CD4-positive, alpha-beta T cell treated with Interleukin-10 for 1 hour (primary cell): ENCODE data around the gene MRPS7.

Experiments used
- DNase-seq: peaks from one replicate; pipeline ENCODE4 v3.0.0-alpha.2; 2020

Gene MRPS7

DNA sequence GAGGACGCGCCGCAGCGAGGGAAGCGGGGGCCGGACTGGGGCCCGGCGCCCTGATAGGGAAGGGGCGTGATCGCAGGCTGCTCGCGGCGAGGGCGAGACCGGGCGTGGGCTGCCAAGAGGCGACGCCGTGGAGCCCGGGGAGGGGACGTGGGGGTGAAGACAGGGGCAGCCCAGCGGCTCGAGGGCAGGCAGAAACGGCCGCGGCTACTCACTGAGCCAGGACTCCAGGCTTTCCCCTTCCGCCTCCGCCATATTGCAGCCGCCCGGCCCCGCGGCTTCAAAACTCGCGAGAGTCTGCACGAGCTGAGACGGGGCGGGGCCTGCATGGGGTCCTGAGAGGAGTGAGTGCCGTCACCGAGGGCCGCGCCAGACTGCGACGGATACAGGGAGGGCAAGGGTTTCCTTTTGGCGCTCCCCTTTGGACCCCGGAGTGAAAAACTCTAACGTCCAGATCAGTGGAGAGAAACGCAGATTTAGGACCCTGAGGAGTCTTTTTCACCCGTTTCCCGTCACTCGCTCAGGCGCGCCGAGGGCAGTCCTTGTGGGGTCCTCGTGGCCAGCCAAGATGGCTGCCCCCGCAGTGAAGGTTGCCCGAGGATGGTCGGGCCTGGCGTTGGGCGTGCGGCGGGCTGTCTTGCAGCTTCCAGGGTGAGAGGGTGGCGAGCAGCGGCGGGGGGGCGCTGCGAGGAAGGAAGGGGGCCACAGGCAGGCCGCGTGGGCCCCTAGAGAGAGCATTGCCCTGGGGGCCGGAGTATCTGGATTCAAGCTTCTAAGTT lies at the start of gene MRPS7, which contains the start of gene GGA3:
TSS of gene MRPS7 (plus strand) at position 544 of the 776 bp plus-strand sequence. CDS start at position 566, 22 bp downstream.
TSS of gene GGA3 (minus strand) at position 271 of the 776 bp plus-strand sequence. CDS start at position 252, 19 bp downstream.
- DNase-seq = peak; percentile 96

DNA sequence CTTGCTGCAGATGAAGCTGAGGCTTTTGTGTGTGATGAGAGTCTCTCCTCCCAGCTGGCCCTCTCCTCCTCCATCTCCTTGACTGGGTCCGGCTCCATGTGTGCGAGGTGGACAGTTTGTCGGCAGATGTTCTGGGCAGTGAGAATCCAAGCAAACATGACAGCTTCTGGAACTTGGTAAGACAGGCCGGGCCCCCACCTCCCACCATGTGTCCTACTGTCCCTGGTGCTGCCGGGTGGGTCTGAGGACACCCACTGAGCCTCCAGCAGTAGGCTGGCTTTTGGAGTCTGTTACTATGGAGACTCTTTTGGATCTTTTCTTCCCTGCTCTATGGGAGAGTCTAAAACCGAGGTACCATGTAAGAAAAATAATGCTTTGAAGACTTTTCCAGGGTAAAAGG lies 43.5 kb upstream of the MRPS7 start:
- DNase-seq = no peak

DNA sequence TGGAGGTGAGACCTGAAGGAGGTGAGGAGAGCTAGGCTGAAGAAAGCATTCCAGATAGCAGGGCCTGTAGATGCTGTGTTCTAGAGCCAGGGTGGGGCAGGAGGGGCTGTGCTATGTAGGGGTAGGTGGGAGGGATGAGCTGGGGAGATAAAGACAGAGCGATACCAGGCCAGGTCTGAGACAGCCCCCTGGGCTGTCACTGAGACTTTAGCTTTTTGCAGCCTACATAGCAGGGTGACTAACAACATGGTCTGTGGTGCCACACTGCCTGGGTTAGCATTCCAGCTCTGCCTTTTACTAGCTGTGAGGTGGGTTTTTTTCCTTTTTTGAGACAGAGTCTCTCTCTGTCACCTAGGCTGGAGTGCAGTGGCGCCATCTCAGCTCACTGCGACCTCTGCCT lies 41.9 kb upstream of the MRPS7 start:
- DNase-seq = no peak

DNA sequence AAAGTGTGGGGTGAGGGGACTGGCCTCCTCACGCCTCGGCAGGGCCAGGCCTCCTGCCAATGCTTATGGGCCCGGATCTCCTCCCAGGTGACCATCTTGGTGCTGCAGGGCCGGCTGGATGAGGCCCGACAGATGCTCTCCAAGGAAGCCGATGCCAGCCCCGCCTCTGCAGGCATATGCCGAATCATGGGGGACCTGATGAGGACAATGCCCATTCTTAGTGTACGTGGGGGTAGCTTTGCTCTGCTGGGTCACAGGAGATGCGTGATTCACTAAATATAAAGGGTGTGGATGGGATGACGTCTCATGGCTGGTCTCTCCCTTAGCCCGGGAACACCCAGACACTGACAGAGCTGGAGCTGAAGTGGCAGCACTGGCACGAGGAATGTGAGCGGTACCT lies 36.7 kb upstream of the MRPS7 start:
- no peak for DNase-seq

DNA sequence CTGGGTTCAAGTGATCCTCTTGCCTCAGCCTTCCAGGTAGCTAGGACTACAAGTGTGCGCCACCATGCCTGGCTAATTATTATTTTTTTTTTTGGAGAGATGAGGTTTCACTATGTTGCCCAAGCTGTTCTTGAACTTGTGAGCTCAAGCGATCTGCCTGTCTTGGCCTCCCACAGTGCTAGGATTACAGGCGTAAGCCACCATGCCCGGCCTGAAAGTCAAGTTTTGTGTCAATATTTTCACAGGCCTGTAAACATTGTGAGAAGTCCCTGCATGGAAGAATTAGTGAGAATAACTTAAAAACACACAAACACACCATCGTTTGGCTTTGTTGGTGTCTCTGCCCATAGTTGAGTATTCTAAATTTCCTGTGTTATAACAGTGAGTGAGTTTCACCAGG lies 34.0 kb upstream of the MRPS7 start:
- DNase-seq = no peak

DNA sequence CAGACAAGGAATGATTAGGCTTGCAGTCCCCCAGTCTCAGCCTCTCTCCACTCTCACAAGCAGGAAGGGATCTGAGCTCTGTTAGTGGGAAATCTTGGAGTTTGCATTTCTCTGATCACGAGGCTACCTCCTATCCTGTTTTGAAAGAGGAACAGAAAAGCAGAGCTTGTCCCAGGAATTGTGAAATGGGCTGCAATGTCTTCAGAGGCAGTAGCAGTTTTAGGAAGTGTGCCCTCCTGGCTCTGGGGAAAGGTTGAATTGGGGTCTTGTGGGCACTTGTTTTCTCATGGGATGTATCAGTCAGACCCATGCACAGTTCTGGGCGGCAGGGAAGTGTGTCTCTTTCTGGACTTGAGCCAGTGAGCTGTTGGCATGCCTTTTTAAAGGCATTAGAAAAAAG lies 33.4 kb upstream of the MRPS7 start:
- no peak for DNase-seq

DNA sequence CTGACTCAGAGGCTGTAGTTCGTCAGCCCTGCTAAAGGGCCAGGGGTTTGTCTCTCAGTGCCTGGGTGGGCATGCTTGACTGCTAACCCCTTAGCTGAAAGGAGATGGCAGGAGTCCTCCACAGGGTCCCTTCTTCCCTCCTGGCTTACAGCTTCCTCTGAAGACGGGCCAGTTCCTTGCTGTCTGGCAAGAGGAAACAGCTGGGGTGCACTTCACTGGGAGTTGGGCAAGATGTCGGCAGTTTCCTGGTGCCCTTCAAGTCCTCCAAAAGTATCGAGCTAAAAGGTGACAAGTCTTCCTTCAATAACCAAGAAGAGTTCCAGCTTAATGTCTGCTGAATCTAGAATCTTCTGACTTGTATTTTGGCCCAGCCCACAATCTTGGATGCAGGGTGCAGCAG lies 32.8 kb upstream of the MRPS7 start:
- DNase-seq = no peak

DNA sequence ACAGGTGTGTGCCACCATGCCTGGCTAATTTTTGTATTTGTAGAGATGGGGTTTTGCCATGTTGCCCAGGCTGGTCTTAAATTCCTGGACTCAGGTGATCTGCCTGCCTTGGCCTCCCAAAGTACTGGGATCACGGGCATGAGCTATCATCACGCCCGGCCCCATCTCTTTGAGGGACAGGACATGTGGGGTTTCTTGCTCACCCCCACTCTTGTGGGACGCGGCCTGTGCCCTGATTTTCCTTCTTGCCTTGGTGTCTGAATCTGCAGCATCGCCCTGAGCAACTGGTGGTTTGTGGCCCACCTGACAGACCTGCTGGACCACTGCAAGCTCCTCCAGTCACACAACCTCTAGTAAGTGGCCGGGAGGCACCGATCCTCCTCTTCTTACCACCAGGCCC lies 30.6 kb upstream of the MRPS7 start:
- DNase-seq = no peak

DNA sequence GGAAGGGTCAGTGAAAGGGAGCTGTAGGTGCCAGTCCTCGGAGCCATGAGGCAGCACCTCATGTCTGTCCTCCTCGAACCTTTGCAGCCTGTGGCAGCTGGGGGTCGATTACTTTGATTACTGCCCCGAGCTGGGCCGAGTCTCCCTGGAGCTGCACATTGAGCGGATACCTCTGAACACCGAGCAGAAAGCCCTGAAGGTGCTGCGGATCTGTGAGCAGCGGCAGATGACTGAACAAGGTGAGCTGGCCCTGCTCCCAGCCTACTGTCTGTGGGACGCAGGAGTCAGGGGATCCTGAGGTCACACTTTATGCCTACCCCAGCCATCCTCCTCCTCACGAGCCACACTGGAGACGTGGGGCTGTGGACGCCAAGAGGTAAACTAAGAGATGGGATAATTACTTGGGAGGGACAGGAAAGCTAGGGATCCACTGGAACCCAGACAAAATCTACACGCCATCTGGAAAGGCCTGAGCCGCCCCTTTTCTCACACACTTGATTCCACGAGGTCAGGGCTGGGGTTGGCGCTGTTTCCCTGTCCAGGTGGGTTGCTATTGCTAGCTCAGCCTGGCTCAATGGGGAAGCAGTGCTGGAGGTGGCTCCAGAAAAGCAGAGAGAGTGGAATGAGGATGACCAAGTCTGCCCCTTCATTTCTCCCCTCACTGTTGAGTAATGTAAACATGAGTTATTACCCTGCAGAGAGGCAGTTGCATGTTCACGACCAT lies 29.8 kb upstream of the MRPS7 start:
- no peak for DNase-seq

DNA sequence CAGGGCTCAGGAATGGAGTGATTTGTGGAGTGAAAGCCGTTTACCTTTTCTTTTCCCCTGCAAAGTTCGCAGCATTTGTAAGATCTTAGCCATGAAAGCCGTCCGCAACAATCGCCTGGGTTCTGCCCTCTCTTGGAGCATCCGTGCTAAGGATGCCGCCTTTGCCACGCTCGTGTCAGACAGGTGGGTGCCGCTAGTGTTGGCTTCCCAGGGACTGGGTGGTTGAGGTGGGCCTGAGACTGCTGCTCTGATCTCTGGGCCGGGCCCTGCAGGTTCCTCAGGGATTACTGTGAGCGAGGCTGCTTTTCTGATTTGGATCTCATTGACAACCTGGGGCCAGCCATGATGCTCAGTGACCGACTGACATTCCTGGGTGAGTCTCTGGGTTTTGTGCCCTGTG lies 28.9 kb upstream of the MRPS7 start:
- no peak for DNase-seq

DNA sequence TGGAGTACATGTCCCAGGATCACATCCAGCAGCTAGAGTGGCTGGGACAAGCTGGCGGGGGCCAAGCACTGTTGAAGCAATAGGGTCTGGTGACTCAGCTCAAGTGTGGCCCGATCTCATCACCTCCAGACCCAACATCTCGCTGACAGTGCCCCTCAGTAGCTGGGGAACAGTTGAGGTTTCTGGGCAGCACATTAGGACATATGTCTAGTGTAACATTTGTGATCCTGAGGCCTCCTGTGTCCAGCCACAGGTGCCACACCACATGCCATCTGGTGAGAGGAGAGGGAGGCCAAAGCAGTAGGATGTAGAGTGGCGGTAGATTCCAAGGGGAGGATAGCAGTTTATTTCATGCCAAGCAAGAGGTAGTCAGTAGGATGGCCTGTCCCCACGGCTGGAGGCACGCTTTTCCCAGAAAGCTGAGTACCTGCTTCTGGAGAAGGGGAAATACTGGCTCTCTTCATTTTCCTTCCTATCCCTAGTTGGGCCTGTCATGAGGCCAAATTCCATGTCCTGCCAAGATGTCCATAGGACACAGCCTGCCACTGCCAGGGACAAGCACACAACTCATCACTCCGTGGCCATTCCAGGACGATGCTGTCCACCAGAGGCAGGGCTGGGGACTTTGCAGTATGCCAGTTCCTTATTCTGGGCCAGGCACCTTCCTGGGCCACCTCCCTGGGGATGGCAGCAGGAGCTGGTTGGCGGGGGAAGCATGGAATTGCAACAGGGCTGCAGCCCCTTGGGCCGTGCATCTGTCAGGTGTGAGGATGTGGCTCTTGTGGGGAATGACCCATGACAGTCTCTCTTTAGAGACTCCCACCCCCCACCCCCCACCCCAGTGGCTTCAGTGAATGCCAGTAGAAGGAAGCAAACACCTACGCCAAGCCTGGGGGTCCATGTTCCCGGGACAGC lies 24.3 kb upstream of the MRPS7 start:
- no peak for DNase-seq

DNA sequence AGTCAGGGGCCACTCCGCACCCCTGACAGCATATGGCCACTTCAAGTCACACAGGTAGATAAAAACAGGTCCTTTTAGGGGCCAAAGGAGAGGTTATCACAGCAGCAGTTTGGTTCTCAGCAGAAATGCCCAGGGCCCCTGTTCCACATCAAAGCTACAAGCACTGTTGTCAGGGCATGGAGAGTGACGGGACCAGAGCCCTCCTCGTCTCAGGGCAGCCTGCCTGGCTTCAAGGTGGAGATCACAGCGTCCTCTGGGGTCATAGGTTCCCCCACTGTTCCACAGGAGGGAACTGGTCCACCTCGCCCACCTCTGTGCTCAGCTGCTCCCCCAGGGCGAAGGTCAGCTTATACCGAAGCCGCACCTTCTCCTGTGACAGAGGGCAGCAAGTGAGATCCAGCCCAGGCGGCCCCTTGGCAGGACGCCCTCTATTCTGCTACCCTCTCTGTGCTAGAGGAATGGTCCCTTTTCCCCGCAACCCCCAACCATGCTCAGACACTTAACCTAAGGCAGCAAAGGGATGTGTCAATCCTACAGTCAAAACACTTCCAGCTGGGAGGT lies 23.6 kb upstream of the MRPS7 start:
- no peak for DNase-seq

DNA sequence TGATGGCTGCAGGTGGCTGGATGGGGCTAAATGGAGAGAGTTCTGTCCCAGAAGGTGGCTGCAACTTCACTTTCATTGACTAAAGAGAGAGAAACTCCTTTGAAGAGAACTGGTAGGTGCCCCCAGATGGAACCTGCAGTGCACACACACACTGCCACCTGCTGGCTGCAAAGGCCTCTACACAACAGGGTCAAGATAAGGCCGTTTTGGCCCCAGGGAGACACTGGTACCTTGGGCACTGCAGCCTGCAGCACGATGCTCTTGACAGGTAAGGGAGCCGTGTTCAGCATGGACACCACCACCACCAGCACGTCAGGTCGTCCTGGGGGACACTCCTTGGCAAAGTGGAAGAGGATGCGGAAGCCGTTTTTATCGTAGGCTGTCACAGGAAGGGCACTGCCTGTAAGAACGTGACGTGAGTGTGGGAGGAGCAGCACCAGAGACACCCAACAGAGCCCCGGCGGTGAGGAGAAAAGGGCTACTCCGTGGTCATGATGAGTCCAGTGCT lies 22.9 kb upstream of the MRPS7 start:
- peak; percentile 72 for DNase-seq

DNA sequence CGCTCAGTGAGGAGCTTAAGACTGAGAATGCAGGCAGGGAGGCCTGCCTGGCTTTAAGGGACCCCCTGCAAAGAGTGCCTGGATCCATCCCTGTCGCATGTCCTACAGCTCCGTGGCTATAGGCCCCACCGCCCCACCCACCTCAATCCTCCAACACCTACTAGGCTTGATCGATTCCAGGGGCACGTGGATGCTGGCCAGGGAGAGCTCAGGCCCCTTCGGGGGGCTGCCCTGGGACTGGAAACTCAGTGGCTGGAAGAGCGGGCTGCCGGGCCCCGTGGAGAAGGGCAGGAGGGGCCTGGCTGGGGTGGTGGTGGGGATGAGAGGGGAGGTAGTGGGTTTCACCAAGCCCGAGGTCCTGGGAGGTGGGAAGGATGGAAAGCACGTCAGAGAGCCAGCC lies 22.5 kb upstream of the MRPS7 start:
- DNase-seq = no peak

DNA sequence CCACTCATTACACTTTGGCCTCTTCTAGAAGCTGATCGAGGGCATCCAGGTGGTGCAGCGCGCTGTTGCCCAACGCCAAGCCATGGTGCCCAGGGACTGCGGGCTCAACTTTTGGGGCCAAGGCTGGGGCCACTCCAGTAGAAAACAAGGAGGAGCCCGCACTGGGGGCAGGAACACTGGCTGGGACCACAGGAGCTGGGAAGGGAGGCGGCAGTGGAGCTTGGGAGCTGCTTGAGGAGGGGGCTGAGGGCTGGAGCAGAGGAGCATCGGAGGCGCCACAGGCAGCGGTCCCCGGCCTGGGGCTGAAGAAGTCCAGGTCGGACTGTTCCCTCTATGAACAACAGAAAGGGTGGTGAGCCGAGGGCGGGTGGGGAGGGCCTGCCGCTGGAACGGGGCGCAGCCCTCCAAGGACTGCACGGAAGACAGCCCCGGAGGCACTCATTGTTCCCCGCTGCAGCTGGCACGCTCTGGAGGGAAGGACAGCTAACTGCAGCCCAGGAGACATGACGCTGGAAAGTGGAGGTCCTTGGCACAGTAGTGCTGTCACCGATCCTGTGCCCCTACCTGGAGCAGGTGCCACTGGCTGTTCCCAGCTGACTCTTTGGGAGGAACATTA lies 21.8 kb upstream of the MRPS7 start:
- DNase-seq = no peak

DNA sequence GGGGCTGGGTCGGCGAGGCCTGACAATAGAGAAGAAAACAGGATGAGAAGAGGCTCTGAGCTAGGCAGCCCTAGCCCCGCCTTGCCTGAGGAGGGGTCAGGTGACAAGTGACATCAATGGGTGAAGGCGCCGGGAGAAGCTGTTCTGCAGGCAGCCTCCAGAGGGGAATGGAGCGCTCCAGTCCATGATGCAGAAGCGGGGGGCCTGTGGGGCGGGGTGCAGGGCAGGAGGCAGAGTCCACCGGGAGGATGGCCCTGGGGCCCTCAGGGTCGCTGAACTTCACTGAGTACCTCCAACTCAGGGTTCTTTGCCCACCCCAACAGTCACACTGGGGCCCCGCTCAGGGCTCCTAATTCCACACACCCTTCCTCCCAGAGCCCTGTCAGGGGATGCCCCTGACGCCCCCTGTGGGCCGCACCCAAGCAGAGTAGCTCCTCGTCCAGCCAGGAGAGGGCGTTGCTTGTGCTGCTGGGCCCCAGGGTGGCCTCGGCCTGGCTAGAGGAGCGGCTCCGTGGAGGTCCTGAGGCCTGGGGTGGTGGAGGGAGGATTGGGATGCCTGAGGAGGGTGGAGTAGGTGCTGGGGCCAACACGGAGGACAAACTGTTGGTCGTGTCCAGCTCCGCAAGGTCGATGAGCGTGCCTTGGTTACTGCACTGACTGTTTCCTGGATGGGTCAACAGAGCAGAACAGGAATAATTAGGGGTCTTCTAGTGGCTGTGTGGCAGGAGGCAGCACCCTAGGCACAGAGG lies 21.1 kb upstream of the MRPS7 start:
- peak; percentile 34 for DNase-seq

DNA sequence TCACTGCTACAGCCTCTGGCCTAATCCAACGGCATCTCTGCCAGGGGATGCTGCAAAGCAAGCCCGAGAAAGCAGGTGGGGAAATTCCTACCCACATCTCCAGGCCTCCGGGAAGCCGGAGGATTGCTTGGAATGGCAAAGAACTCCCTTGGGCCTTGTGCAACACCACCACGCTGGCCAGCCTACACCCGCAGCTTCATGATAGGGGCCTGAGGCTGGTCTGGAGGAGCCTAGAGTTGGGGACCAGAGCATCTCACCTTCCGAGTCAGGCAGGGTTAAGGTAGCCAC lies 20.6 kb upstream of the MRPS7 start:
- DNase-seq = no peak

DNA sequence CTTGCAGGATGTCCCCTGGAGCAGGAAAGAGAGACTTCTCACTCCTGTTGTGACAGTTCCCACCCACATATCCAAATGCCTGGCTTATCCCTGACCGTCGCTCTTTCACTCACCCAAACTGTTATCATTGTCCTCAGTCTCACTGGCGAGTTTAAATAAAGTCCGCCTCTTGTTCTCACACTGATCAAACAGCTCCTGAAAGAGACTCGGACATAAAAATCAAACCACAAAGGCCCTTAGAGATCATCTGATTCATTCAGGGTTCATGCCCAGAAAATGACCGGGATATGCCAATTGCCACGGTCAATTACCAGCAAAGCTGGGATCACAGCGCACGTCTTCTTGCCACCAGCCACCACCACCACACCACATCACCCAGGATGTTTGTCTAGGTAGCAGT lies 20.2 kb upstream of the MRPS7 start:
- no peak for DNase-seq

DNA sequence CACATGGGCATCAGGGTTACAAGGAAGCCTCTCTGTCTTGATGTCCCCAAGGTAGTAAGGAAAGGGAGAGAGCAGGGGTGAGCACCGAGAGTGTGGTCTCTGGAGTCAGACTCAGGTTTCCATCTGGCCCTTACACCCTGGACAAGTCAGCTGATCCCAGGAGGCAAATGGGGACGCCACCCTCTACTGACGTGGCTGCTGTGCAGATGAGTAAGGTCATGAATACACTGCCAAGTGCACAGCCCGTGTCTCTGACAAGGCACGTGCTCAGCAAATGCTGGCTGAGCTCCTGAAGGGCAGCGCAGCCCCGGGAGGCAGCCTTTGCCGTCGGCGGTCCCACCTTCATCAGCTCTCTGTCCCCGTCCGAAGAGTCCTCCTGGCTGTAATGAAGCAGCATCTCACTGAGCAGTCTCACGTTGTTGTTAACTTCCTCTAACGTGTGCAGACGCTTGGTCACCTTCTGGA lies 19.7 kb upstream of the MRPS7 start:
- DNase-seq = peak; percentile 14

DNA sequence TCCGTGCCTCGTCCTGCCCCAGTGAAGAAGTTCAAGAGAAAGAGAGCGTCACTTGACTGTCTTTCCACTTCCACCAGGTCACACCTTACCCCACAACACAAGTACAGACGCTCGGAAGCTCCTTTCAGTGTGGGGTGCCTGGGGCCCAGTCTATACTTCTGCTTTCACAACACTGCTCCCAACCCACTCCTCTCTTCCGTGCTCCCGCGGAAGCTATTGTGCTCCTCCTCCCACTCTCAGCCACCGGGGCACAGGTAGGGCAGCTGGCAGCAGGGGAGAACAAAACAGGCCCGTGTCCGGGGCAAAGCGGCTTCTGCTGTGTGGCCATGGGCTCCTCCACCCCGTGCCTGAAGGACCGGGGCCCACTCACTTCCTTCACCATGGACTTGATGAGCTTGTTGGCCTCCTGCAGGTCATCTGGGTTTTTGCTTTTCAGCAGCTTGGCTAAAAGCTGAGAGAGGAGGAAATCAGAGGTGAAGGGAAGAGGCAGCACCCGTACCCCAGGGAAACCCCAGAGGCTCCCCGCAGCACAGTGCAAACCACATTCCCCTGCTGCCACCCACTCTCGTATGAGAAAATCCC lies 19.1 kb upstream of the MRPS7 start:
- peak; percentile 63 for DNase-seq
